GM23248 (cell line): ENCODE data around the gene HSPG2. TPM values are rescaled to one million over a fixed set of nuclear protein-coding genes. Genes with fewer than 3 reads are reported as not detected.
"Not testable (repeated sequence)": the region's sequence is repeated elsewhere in the genome, so short reads cannot be mapped to it uniquely, and the experiment has no call there.

ENCODE experiments used
- DNase-seq: peaks from one replicate; pipeline ENCODE4 v3.0.0-alpha.2; 2015
- H2AFZ ChIP-seq: fragments of 200-600 bp; sonication (generic); 2 replicates; pipeline ENCODE4 v1.6.1; 2016; ENCODE audit warnings: antibody characterized with exemption
- H3F3A ChIP-seq: fragments of 200-600 bp; sonication (generic); 2 replicates; pipeline ENCODE4 v1.6.1; 2016; ENCODE audit warnings: mild to moderate bottlenecking, antibody characterized with exemption, mixed run types; ENCODE audit not compliant: insufficient read depth
- H3K27ac ChIP-seq: fragments of 200-600 bp; sonication (generic); 2 replicates; pipeline ENCODE4 v1.5.1; 2016; ENCODE audit warnings: mild to moderate bottlenecking
- H3K27me3 ChIP-seq: fragments of 200-600 bp; sonication (generic); replicated peaks from 2 replicates; pipeline ENCODE4 v1.6.1; 2016; ENCODE audit warnings: mild to moderate bottlenecking; ENCODE audit not compliant: insufficient read depth
- H3K36me3 ChIP-seq: fragments of 200-600 bp; sonication (generic); 2 replicates; pipeline ENCODE4 v1.6.1; 2016; ENCODE audit warnings: low read depth, mild to moderate bottlenecking
- H3K4me1 ChIP-seq: fragments of 200-600 bp; sonication (generic); 2 replicates; pipeline ENCODE4 v1.6.1; 2016; ENCODE audit warnings: mild to moderate bottlenecking; ENCODE audit not compliant: insufficient read depth
- H3K4me2 ChIP-seq: fragments of 200-600 bp; sonication (generic); one replicate; pipeline ENCODE4 v1.6.1; 2016; ENCODE audit warnings: mild to moderate bottlenecking; ENCODE audit not compliant: unreplicated experiment
- H3K4me3 ChIP-seq: fragments of 200-600 bp; sonication (generic); 2 replicates; pipeline ENCODE4 v1.5.1; 2016; ENCODE audit warnings: mild to moderate bottlenecking
- H3K79me2 ChIP-seq: fragments of 200-600 bp; sonication (generic); 2 replicates; pipeline ENCODE4 v1.6.1; 2016; ENCODE audit warnings: mild to moderate bottlenecking; ENCODE audit not compliant: insufficient read depth
- H3K9ac ChIP-seq: fragments of 200-600 bp; sonication (generic); 2 replicates; pipeline ENCODE4 v1.6.1; 2016; ENCODE audit warnings: mild to moderate bottlenecking
- H3K9me2 ChIP-seq: fragments of 200-600 bp; sonication (generic); 2 replicates; pipeline ENCODE4 v1.6.1; 2016; ENCODE audit warnings: mixed run types, mild to moderate bottlenecking, moderate library complexity; ENCODE audit not compliant: insufficient read depth
- H3K9me3 ChIP-seq: fragments of 200-600 bp; sonication (generic); one replicate; pipeline ENCODE4 v1.6.1; 2017; ENCODE audit warnings: low read depth
- H4K20me1 ChIP-seq: fragments of 200-600 bp; sonication (generic); 2 replicates; pipeline ENCODE4 v1.6.0; 2016; ENCODE audit not compliant: insufficient read depth
- EZH2 ChIP-seq: fragments of 200-600 bp; sonication (generic); IDR thresholded peaks from 2 replicates; pipeline ENCODE4 v1.6.1; 2018; ENCODE audit warnings: antibody characterized with exemption, mild to moderate bottlenecking; ENCODE audit not compliant: insufficient read depth, poor library complexity, severe bottlenecking
- EZH2phosphoT487 ChIP-seq: fragments of 200-600 bp; sonication (generic); IDR thresholded peaks from 2 replicates; pipeline ENCODE4 v1.6.1; 2018; ENCODE audit warnings: antibody characterized with exemption, moderate library complexity, mild to moderate bottlenecking, low read depth; ENCODE audit not compliant: insufficient read depth
- WGBS, 2 experiments: methylation state at CpG; one replicate each; pipeline ENCODE4 v1.1.6; 2015 to 2017; ENCODE audit warnings: low lambda C conversion rate in 2 of 2, low coverage in 1 of 2; ENCODE audit errors: missing lambda C conversion rate in 2 of 2; 5-methylcytosine and 5-hydroxymethylcytosine counted together
- in situ Hi-C: fragments of 300-500 bp; cut with MboI; formaldehyde crosslinking; loops from 2 replicates; pipeline ENCODE4 v1.15.0; 2020
- polyA plus RNA-seq: library from polyadenylated mRNA; unstranded; fragments of >200 nt; fragmentation: Nextera tagmentation; extraction: Ambion mirVana; gene quantifications from 2 replicates; pipeline ENCODE4 v1.2.1, GENCODE V29; 2016
- total RNA-seq: library from RNA; depleted of rRNA; stranded (reverse); fragments of >200 nt; shearing (Covaris generic); gene quantifications from 2 replicates; pipeline ENCODE4 v1.2.3, GENCODE V29; 2014

HSPG2 gene
- total and polyA plus RNA-seq, 2 experiments from 2014 or later, result 123 to 407 TPM

DNA sequence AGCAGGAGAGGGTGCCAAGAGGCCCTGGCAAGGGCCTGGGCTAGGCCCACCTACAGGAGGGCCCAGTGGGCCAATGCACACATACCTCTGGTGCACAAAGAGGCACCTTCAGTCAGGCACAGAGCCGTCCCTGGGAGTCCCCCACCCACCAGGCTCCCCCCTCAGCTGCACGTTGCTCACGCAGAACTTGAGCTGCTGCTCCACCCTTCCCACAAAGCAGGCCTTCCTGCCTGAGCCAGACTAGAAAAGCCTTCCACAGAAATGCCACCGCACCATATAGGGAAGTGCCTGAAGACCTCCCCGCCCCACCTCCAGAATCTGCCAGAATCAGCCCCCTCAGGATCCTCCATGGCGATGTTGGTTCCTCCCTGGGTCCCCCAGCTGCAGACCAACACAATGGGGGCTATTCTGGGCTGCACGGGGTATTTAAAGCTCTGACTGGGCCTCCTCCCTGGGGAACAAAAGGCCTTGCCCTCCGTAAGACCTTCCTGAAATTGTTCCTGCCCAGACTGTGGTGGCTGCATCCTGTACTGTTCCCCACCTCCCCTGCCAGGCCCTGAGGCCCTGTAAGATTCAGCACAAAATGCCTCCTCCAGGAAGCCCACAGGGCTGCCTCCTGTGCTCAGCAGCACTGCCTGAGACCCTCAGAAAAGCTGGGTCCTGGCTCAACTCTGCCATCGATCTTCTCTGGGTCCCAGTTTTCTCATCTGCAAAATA lies 27.2 kb downstream of the HSPG2 start:
- Histone ChIP-seq H3K4me1 (peaks cover 78% of the 10 kb centered on the region), H4K20me1 (no peaks in the 10 kb centered on the region), H3K27ac (peak overlapping the region; percentile 96), H3K79me2 (peaks cover 92% of the 10 kb centered on the region), H3K9me3 (no peaks in the 10 kb centered on the region), H3K27me3 (no peaks in the 10 kb centered on the region), H2AFZ (no peak overlapping the region), H3K36me3 (peaks cover 5% of the 10 kb centered on the region; the same call in 1 of the 2 replicates), H3K9me2 (no peaks in the 10 kb centered on the region), H3K4me3 (no peak overlapping the region), H3K9ac (peak overlapping the region; percentile 79), H3F3A (peaks cover 73% of the 10 kb centered on the region), H3K4me2 (peak overlapping the region; percentile 33)
- TF ChIP-seq EZH2 (no peak), EZH2phosphoT487 (no peak)
- peak; percentile 81 for DNase-seq
- 25 to 31% methylated on average over 9 of the region's 9 CpGs for WGBS, 2 experiments
- in situ Hi-C loops, result no loop called here

DNA sequence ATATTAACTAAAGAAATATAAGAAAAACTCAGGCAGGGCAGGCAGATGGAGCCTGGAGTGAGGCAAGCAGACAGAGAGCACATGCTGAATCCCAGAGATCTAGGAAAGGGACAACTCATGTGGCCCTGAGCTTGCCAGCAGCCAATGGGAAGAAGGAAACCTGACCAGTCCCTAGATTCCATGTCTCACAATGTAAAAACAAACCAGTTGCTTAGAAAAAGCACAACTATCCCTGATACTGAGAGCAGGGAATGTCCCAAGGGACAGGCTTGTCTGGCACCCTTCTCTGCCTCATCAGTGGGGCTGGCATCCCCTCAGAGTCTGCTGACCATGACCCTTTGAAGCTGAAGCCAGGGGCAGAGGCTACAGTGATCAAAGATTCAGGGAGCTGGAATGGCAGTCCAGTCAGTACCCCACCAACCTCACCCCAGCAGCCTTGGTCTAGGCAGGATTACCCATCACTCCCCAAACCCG lies 27.8 kb downstream of the HSPG2 start:
- peaks cover 5% of the 10 kb centered on the region; the same call in 1 of the 2 replicates for H3K36me3 ChIP-seq
- peaks cover 73% of the 10 kb centered on the region for H3F3A ChIP-seq
- no peak overlapping the region for H3K4me3 ChIP-seq
- no peak overlapping the region for H2AFZ ChIP-seq
- peak overlapping the region; percentile 79 for H3K9ac ChIP-seq
- no peaks in the 10 kb centered on the region for H3K9me2 ChIP-seq
- peak overlapping the region; percentile 96 for H3K27ac ChIP-seq
- H3K4me2 ChIP-seq, result peak overlapping the region; percentile 9
- peaks cover 82% of the 10 kb centered on the region for H3K4me1 ChIP-seq
- H4K20me1 ChIP-seq, result no peaks in the 10 kb centered on the region
- H3K79me2 ChIP-seq, result peaks cover 92% of the 10 kb centered on the region
- H3K9me3 ChIP-seq, result no peaks in the 10 kb centered on the region
- 13 to 23% methylated on average over 1 of the region's 1 CpG for WGBS, 2 experiments
- peak; percentile 77 for DNase-seq
- no peak for TF ChIP-seq EZH2
- no peak for TF ChIP-seq EZH2phosphoT487
- H3K27me3 ChIP-seq, result no peaks in the 10 kb centered on the region
- in situ Hi-C loops, result no loop called here

DNA sequence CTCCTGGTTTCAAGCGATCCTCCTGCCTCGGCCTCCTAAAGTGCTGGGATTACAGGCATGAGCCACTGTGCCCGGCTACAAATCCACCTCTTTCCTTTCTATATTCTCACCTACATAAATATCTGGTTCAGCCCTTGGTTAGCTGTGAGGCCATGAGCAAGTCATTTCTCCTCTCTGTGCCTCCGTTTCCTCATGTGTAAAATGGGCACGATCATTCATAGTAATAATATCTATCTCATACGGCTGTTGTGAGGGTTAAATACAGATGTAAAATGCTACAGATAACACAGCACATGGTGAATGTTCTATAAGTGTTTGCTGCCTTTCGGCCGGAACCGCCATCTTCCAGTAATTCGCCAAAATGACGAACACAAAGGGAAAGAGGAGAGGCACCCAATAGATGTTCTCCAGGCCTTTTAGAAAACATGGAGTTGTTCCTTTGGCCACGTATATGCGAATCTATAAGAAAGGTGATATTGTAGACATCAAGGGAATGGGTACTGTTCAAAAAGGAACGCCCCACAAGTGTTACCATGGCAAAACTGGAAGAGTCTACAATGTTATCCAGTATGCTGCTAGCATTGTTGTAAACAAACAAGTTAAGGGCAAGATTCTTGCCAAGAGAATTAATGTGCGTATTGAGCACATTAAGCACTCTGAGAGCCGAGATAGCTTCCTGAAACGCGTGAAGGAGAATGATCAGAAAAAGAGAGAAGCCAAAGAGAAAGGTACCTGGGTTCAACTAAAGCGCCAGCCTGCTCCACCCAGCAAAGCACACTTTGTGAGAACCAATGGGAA lies 29.2 kb downstream of the HSPG2 start:
- Histone ChIP-seq H3K27ac (peak overlapping the region; percentile 96), H3K79me2 (peaks cover 92% of the 10 kb centered on the region), H3K9ac (peak overlapping the region; percentile 84; the same call in 1 of the 2 replicates), H3F3A (peaks cover 73% of the 10 kb centered on the region), H3K4me1 (peaks cover 69% of the 10 kb centered on the region)
- H3K9me2 ChIP-seq, H2AFZ ChIP-seq, H4K20me1 ChIP-seq, H3K36me3 ChIP-seq, H3K9me3 ChIP-seq, H3K4me2 ChIP-seq, DNase-seq, H3K27me3 ChIP-seq, in situ Hi-C loops, H3K4me3 ChIP-seq: not testable (repeated sequence)
- 69 to 72% methylated on average over 19 of the region's 19 CpGs for WGBS, 2 experiments

DNA sequence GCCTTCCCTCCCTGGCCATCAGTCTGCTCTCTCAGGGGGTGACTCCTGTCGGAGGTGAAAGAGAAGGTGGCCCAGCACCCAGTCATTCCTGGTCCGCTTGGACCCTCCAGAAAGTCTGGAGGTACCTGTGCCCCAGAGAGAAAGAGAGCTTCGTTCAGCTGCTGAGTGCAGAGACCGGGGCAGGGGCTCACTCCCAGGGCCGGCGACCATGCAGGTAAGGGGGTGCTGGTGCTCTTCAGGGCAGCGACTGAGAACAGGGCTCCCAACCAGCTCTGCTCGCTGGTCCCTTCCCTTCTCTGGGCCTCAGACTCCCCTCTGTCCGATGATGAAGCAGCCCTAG lies 30.1 kb downstream of the HSPG2 start:
- peak overlapping the region; percentile 11 for H3K4me2 ChIP-seq
- H3K9me2 ChIP-seq, result no peaks in the 10 kb centered on the region
- in situ Hi-C loops, result no loop called here
- H3F3A ChIP-seq, result peaks cover 72% of the 10 kb centered on the region
- H3K36me3 ChIP-seq, result peaks cover 5% of the 10 kb centered on the region; the same call in 1 of the 2 replicates
- peak overlapping the region; percentile 84 for H3K9ac ChIP-seq
- no peak for TF ChIP-seq EZH2phosphoT487
- TF ChIP-seq EZH2, result no peak
- H3K79me2 ChIP-seq, result peaks cover 92% of the 10 kb centered on the region
- WGBS, 2 experiments, result 85% methylated on average over 9 of the region's 9 CpGs
- peak overlapping the region; percentile 96 for H3K27ac ChIP-seq
- no peaks in the 10 kb centered on the region for H4K20me1 ChIP-seq
- no peak overlapping the region for H3K4me3 ChIP-seq
- no peaks in the 10 kb centered on the region for H3K27me3 ChIP-seq
- peaks cover 65% of the 10 kb centered on the region for H3K4me1 ChIP-seq
- H3K9me3 ChIP-seq, result no peaks in the 10 kb centered on the region
- DNase-seq, result no peak
- H2AFZ ChIP-seq, result no peak overlapping the region
